NCI-H1105 (cell line): ENCODE measurements around the gene RBM20.
"Not testable (repeated sequence)": the region's sequence is repeated elsewhere in the genome, so short reads cannot be mapped to it uniquely, and the experiment has no call there.

Source experiments
- DNase-seq: peaks from one replicate; lab custom pipeline; 2025; lab: John Stamatoyannopoulos, UW

Gene RBM20

GRCh38 chr10:110706690-110707098 lies 62.6 kb downstream of the RBM20 start:
- DNase-seq, result no peak

- DNase-seq, result no peak
Measured at GRCh38 chr10:110708776-110709443, 64.8 kb downstream of the RBM20 start.

GRCh38 chr10:110709444-110709828 lies 65.3 kb downstream of the RBM20 start:
- DNase-seq, result no peak

- DNase-seq, result no peak
Measured at GRCh38 chr10:110709964-110710587, 65.9 kb downstream of the RBM20 start.

DNA sequence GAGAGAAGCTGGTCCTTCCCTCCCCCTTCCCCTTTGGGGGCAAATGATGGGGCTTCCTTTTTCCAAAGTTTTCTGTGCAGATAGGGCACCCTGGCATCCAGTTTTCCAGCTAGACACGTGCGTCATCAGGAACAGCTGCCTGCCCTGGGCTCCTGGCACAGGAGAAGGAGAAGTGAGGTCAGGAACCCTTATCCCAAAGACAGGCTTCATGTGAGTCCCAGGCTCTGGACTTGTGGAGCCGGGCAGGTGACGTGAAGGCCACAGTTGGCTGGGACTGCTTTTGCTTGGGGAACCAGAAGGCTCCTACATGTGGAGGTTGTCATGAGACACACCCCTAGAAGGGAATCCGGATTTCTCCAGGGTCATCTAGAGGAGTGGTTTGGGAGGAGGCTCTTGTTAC lies 66.5 kb downstream of the RBM20 start:
- no peak for DNase-seq

DNA sequence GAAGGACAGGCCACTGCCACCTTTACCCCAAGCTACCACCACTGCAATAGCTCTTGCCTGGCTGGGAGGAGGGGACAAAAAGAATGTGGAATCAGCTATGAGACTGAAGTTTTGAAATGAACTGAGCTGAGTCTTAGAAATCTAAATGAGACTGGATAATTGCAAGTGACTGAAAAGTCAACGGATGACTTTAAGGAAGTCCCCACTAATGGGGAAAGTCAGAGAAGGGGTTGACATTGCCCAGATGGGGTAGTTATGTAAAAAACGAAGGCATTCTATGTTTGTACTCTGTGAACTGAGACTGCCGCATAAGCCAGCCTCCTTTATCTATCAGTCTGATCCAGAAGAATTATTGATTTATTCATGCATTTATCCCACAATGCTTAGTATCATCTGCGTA lies 67.2 kb downstream of the RBM20 start:
- no peak for DNase-seq

GRCh38 chr10:110714356-110714755 lies 70.2 kb downstream of the RBM20 start:
- no peak for DNase-seq

GRCh38 chr10:110717781-110718589 lies 73.8 kb downstream of the RBM20 start:
- no peak for DNase-seq

DNA sequence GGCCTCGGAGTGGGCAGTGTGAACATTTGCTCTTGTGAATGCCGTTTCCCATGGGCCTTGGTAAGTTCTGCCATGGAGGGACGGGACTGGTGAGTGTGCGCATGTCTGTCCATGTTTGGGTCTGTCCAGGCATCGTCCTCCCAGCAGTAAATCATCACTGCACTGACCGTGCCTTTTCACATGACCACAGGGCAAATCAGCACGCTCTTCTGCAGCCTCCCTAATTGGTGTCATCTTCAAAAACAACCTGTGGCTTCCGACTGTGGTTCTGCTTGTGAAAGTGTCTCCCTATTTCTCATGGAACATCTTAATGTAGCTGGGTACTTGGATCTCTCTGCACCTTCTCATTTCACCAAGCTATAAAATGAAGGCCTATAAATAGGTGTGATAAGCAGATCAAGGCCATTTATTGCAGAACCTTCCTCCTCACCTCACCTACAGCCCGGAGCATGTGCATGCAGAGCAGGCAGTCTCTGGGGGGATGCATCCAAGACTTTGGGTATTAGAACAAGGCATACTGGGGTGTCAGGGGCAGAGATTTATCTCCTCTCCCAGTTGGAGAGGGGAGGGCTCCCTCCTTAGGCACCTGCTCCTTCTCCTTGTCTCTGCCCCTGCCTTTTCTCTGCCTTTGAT lies 77.4 kb downstream of the RBM20 start:
- DNase-seq, result no peak

GRCh38 chr10:110723224-110723891 lies 79.2 kb downstream of the RBM20 start:
- DNase-seq, result no peak

DNA sequence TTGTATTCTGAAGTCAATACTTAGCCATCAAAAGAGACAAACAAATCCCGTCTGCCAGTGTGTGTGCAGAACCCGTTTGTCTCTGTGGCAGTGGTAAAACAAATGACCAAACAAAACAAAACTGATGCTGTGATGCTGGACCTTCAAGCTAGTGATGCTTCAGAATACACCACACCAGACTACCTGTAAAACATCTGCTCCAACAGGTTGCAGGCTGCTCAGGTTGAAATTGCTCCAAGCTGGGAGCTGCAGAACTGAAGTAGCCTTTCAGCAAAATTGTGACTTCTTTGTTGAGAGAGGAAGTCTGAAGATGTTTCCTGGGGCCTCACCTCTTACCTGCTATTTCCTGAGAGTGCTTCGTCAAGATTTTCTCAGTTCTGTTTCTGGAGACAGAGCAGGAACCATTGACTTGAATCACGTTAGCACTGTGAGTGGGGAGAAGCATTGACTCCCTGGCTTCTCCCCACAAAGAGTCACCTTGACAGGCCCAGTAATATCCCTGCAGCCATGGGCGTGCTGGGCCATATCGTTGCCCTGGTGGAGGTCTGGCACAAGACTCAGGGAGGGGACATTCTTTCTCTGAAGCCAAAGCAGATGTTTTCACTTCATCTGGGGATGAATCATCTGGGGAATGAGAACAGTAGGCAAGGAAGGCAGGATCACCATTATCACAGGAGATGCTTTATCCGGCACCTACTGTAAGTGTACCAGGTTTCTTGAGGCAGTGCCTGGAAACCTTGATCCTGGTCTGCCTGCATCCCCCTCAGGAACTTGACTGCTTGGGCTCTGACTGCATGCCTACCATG lies 80.2 kb downstream of the RBM20 start:
- no peak for DNase-seq

GRCh38 chr10:110724937-110725336 lies 80.8 kb downstream of the RBM20 start:
- DNase-seq, result no peak

DNA sequence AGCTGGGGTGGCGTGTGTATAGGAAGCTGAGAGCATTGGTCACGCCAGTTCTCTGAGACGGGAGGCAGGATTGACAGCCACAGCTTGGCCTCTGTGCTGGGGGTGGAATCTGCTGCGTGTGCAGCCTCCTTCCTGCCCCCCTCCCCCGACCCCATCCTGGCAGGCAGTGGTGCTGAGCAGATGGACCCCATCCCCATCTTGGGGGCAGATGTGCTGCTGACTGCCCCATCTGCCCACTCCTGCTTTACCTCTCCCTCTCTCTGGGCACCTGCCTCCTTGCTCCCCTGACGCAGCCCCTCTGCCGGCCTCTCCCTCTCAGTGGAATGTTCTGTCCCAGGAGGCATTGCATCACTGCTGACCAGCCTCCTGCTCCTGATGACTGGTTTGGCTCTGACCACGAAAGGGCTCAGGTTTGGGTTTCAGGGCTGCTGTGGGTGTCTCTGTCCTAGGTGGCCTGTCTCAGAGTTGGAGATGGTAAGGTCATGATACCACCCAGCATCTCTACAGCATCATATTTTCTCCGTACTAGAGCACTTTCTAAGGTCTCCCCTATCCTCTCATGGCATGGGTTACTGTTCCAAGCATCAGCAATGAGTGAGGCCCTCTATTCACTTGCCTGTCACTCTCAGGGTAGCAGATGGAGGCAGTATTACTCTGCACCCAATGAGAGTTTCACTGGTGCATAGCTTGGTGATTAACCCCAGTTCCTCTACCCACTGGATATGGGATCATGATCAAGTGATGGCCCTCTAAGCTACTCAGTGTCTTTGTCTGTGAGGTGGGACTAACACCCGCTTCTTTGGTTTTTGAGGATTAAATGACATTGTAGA lies 81.9 kb downstream of the RBM20 start:
- DNase-seq, result no peak

- not testable (repeated sequence) for DNase-seq
Measured at GRCh38 chr10:110727785-110728184, 83.6 kb downstream of the RBM20 start.

- DNase-seq, result no peak
Measured at GRCh38 chr10:110730345-110731050, 86.4 kb downstream of the RBM20 start.

GRCh38 chr10:110733218-110733952 lies 89.2 kb downstream of the RBM20 start:
- no peak for DNase-seq

DNA sequence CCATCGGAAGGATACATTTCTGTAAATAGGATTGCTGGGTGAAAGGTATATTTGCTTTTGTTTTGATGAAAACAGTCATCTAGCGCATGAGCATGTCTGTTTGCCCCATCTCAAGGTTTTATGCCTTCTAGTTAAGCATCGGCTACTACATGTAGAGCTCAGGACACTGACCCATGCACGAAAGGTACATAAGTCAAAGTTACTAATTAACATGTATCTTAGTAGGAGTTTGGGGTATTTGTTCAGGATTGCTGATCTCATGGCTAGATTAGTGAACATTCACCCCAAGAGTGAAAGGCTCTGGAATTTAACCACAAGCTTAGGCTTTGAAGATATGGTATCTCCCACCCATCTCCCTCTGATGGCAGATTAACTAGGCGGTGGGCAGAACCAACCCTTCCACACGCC lies 91.5 kb downstream of the RBM20 start:
- DNase-seq, result no peak

DNA sequence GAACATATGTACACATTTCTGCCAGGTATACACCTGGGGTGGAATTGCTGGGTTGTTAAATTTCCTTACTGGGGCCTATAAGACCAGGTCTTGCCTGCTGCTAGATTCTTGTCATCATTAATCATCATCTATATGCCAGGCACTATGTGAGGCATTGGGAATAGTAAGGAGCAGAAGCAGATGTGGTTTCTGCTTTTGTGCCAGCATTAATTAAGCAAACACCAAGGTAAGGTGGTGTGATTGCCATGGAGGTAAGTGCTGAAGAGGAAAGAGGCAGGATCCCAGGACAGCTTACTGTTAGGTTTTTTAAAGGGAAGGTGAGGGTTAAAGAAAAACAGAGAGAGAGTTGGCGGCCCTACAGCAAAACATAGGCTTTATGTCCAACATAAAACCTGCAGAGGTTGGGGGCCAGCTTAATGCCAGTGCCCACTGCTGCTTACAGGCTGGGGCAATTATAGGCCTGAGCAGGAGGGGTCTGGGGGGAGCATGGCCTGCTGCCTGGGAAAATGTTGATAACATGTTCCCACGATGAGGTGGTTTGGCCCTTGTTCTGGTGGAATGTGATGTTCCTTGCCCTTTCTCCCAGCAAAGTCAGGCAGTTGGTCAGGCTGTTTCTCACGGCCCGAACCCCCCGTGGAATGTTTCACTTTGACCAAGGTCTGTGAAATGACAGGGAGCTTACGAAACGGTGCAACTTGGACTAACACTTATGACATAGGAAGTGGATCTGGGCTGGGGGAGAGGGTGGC lies 93.9 kb downstream of the RBM20 start:
- no peak for DNase-seq
